ENCODE results near the gene SMARCD2. TPM values are rescaled to one million over a fixed set of nuclear protein-coding genes. Genes with fewer than 3 reads are reported as not detected.

The SMARCD2 gene
- polyA plus RNA-seq, 1 donor from 2014 or later = 33.2 TPM

GRCh38 chr17:63836811-63837210, 5.7 kb downstream of the SMARCD2 start:
- Histone ChIP-seq H3K36me3 (ENCODE audit: insufficient read depth, low read length) (no peaks in the 10 kb centered on the region), H3K9me2 (ENCODE audit: insufficient read depth, low read length) (no peaks in the 10 kb centered on the region), H3K4me3 (ENCODE audit: low read length) (no peak overlapping the region), H3K9ac (ENCODE audit: low read length) (no peak overlapping the region), H3K27me3 (ENCODE audit: insufficient read depth, low read depth, low read length) (no peaks in the 10 kb centered on the region), H3K27ac (ENCODE audit: low read length) (no peak overlapping the region), H3K79me2 (replicated peaks; ENCODE audit: insufficient read depth, low read length) (peaks cover 15% of the 10 kb centered on the region), H3K9me3 (ENCODE audit: low read length) (no peaks in the 10 kb centered on the region), H4K20me1 (ENCODE audit: insufficient read depth) (no peaks in the 10 kb centered on the region), H3F3A (ENCODE audit: insufficient read depth, low read length, poor library complexity, severe bottlenecking) (no peaks in the 10 kb centered on the region), H3K4me2 (ENCODE audit: low read length) (no peak overlapping the region), H2AFZ (ENCODE audit: low read depth, low read length) (no peak overlapping the region)
- no peak for TF ChIP-seq SMC3 (conservative IDR thresholded peaks at IDR 0.05; ENCODE audit: poor library complexity)
- TF ChIP-seq EZH2 (IDR thresholded peaks at IDR 0.05; ENCODE audit: borderline replicate concordance, insufficient read depth, low read length, poor library complexity, severe bottlenecking) = no peak
- TF ChIP-seq POLR2AphosphoS5 (IDR thresholded peaks at IDR 0.05) = no peak
- no peak for TF ChIP-seq MXI1 (conservative IDR thresholded peaks at IDR 0.05; ENCODE audit: poor library complexity, severe bottlenecking)
- no peak for TF ChIP-seq TAF1 (IDR thresholded peaks at IDR 0.05; ENCODE audit: low read depth)
- no peak for TF ChIP-seq CTCF (IDR thresholded peaks at IDR 0.05; ENCODE audit: poor library complexity, severe bottlenecking)
- no peak for TF ChIP-seq REST (IDR thresholded peaks at IDR 0.05; ENCODE audit: borderline replicate concordance)
- no peak for TF ChIP-seq EP300 (conservative IDR thresholded peaks at IDR 0.05; ENCODE audit: poor library complexity, severe bottlenecking)
- TF ChIP-seq RAD21 (conservative IDR thresholded peaks at IDR 0.05) = no peak

- H3K4me3 ChIP-seq (ENCODE audit: low read length) = no peak overlapping the region
- TF ChIP-seq CTCF (IDR thresholded peaks at IDR 0.05; ENCODE audit: poor library complexity, severe bottlenecking) (peak; percentile 2), EZH2 (IDR thresholded peaks at IDR 0.05; ENCODE audit: borderline replicate concordance, insufficient read depth, low read length, poor library complexity, severe bottlenecking) (no peak)
- H3K36me3 ChIP-seq (ENCODE audit: insufficient read depth, low read length) = no peaks in the 10 kb centered on the region
- peaks cover 4% of the 10 kb centered on the region for H3K79me2 ChIP-seq (replicated peaks; ENCODE audit: insufficient read depth, low read length)
- no peaks in the 10 kb centered on the region for H4K20me1 ChIP-seq (ENCODE audit: insufficient read depth)
- H3K4me2 ChIP-seq (ENCODE audit: low read length) = no peak overlapping the region
- no peak overlapping the region for H3K27ac ChIP-seq (ENCODE audit: low read length)
- H3K9me3 ChIP-seq (ENCODE audit: low read length) = no peaks in the 10 kb centered on the region
- H3K9me2 ChIP-seq (ENCODE audit: insufficient read depth, low read length) = no peaks in the 10 kb centered on the region
- H2AFZ ChIP-seq (ENCODE audit: low read depth, low read length) = no peak overlapping the region
- no peaks in the 10 kb centered on the region for H3K27me3 ChIP-seq (ENCODE audit: insufficient read depth, low read depth, low read length)
- no peaks in the 10 kb centered on the region for H3F3A ChIP-seq (ENCODE audit: insufficient read depth, low read length, poor library complexity, severe bottlenecking)
- no peak overlapping the region for H3K9ac ChIP-seq (ENCODE audit: low read length)
Measured at GRCh38 chr17:63835167-63835720, 7.2 kb downstream of the SMARCD2 start.

All from neural cell (in vitro differentiated cells).